Naive thymus-derived CD4-positive, alpha-beta T cell (primary cell): ENCODE measurements around the gene SERPINE1. TPM values are rescaled to one million over a fixed set of nuclear protein-coding genes. Genes with fewer than 3 reads are reported as not detected.
A peak's percentile ranks its signal among the peaks of the same experiment; 100 is the strongest.

Experiments
- ATAC-seq: fragments of 150-1000 bp; cut with Tn5 transposase; 2 replicates; pipeline ENCODE4 v1.10.0; 2021; ENCODE audit warnings: mild to moderate bottlenecking, moderate library complexity
- CTCF ChIA-PET: fragments of 350-600 bp; sonication (Branson Sonifier 250); formaldehyde crosslinking; loops from one replicate; lab custom pipeline; 2021; ENCODE audit warnings: antibody characterized with exemption; lab: Charles Lee
- POLR2A ChIA-PET: fragments of 350-600 bp; sonication (Branson Sonifier 250); formaldehyde crosslinking; loops from one replicate; lab custom pipeline; 2021; ENCODE audit warnings: antibody characterized with exemption, inconsistent platforms; lab: Charles Lee
- DNase-seq, 9 donors: peaks; one replicate each; pipeline versions ENCODE4 v3.0.0 to v3.0.0-alpha.2; 2020 to 2022; ENCODE audit warnings: mixed read lengths in 1 of 9
- H3K27ac ChIP-seq: one replicate; pipeline ENCODE4 v1.7.0; 2013; ENCODE audit warnings: mild to moderate bottlenecking, low read depth, low read length, moderate library complexity
- H3K27me3 ChIP-seq, 2 donors: one replicate each; pipeline ENCODE4 v1.7.0; 2013; ENCODE audit warnings: low read length in 2 of 2, mild to moderate bottlenecking in 2 of 2, moderate library complexity in 2 of 2; ENCODE audit not compliant: control insufficient read depth in 2 of 2, insufficient read depth in 2 of 2
- H3K36me3 ChIP-seq, 3 experiments: 1 replicate in 2 of 3; 2 replicates in 1 of 3; pipeline ENCODE4 v1.7.0; 2013; ENCODE audit warnings: low read length in 3 of 3, mild to moderate bottlenecking in 3 of 3, moderate library complexity in 1 of 3; ENCODE audit not compliant: insufficient read depth in 3 of 3, control insufficient read depth in 2 of 3
- H3K4me1 ChIP-seq, 2 donors: one replicate each; pipeline ENCODE4 v1.7.0; 2013; ENCODE audit warnings: low read length in 2 of 2, mild to moderate bottlenecking in 2 of 2, moderate library complexity in 1 of 2; ENCODE audit not compliant: control insufficient read depth in 2 of 2, insufficient read depth in 2 of 2
- H3K4me3 ChIP-seq: 2 replicates; pipeline ENCODE4 v1.7.0; 2013; ENCODE audit warnings: mild to moderate bottlenecking, low read length
- H3K9me3 ChIP-seq, 3 experiments: 1 replicate in 2 of 3; 2 replicates in 1 of 3; pipeline ENCODE4 v1.7.0; 2013; ENCODE audit warnings: low read length in 3 of 3; ENCODE audit not compliant: control insufficient read depth in 2 of 3
- H3K27ac Mint-ChIP-seq, 9 donors: one replicate each; pipeline ENCODE4 v1.8.0; 2020 to 2022; ENCODE audit warnings: mixed read lengths in 9 of 9, mild to moderate bottlenecking in 8 of 9, moderate library complexity in 5 of 9, inconsistent platforms in 2 of 9
- H3K27me3 Mint-ChIP-seq, 5 donors: one replicate each; pipeline ENCODE4 v1.8.0; 2021 to 2022; ENCODE audit warnings: mixed read lengths in 5 of 5, mild to moderate bottlenecking in 1 of 5
- H3K36me3 Mint-ChIP-seq, 5 donors: one replicate each; pipeline ENCODE4 v1.8.0; 2020 to 2022; ENCODE audit warnings: mixed read lengths in 5 of 5, mild to moderate bottlenecking in 3 of 5, inconsistent platforms in 1 of 5
- H3K4me1 Mint-ChIP-seq, 7 donors: one replicate each; pipeline ENCODE4 v1.8.0; 2020 to 2022; ENCODE audit warnings: mixed read lengths in 7 of 7, mild to moderate bottlenecking in 3 of 7, inconsistent platforms in 1 of 7
- H3K4me3 Mint-ChIP-seq, 10 donors: one replicate each; pipeline ENCODE4 v1.8.0; 2020 to 2022; ENCODE audit warnings: mild to moderate bottlenecking in 10 of 10, mixed read lengths in 10 of 10, moderate library complexity in 6 of 10, inconsistent platforms in 2 of 10
- H3K9me3 Mint-ChIP-seq, 11 donors: one replicate each; pipeline ENCODE4 v1.8.0; 2020 to 2022; ENCODE audit warnings: mixed read lengths in 11 of 11, mild to moderate bottlenecking in 4 of 11, inconsistent platforms in 1 of 11, moderate library complexity in 1 of 11
- intact Hi-C, 2 donors: fragments of 100-400 bp; cut with micrococcal nuclease; formaldehyde crosslinking; loops; one replicate each; pipeline ENCODE4 v1.15.1; 2023
- polyA plus RNA-seq, 2 donors: library from polyadenylated mRNA; unstranded; fragments of 300-500 nt; fragmentation: Illumina TruSeq; gene quantifications; one replicate each; pipeline ENCODE4 v1.2.3, GENCODE V29; 2021
- total RNA-seq, 6 experiments: library from RNA in 5 of 6; stranded (reverse) in 5 of 6; gene quantifications; 1 replicate in 5 of 6; 2 replicates in 1 of 6; pipeline ENCODE4 v1.2.3 and lab custom pipeline; 2021 to 2026

Gene SERPINE1
- total and polyA plus RNA-seq, 7 experiments from 2014 or later: 0.08 to 0.56 (median 0.36) TPM; not detected in 4

GRCh38 chr7:101140339-101140699 is 13.4 kb downstream of the SERPINE1 start:
- Histone ChIP-seq H3K4me1 (peaks cover 0 to 6% of the 10 kb centered on the region in 2 donors), H3K9me3 (no peaks in the 10 kb centered on the region), H3K27ac (no peak overlapping the region), H3K4me3 (no peak overlapping the region), H3K36me3 (no peaks in the 10 kb centered on the region), H3K27me3 (no peaks in the 10 kb centered on the region)
- ChIA-PET POLR2A (interaction anchor here (0.6 kb wide), 1 partner anchor 53 kb away, joined by 3 read pairs; no protein-coding TSS in a partner anchor), CTCF (interaction anchor here (0.9 to 4.8 kb wide), 3 partner anchors 18 to 141 kb away, joined by 3 to 68 read pairs (median 5); no protein-coding TSS in a partner anchor)
- Mint-ChIP-seq H3K36me3 (no peaks in the 10 kb centered on the region), H3K4me3 (no peak overlapping the region), H3K27me3 (peaks cover 17 to 42% (median 18%) of the 10 kb centered on the region in 5 donors), H3K9me3 (no peaks in the 10 kb centered on the region), H3K27ac (peak overlapping the region in 2 of 9 donors; percentile 68 to 70), H3K4me1 (peaks cover 4 to 33% (median 9%) of the 10 kb centered on the region in 7 donors)
- ATAC-seq (no peak), DNase-seq (no peak)
- intact Hi-C loops: no loop called here

GRCh38 chr7:101140746-101141382 is 14.0 kb downstream of the SERPINE1 start:
- no peaks in the 10 kb centered on the region for H3K36me3 ChIP-seq
- no peaks in the 10 kb centered on the region for H3K9me3 ChIP-seq
- no peak for ATAC-seq
- Mint-ChIP-seq H3K9me3 (no peaks in the 10 kb centered on the region), H3K4me3 (no peak overlapping the region), H3K4me1 (peaks cover 4 to 33% (median 9%) of the 10 kb centered on the region in 7 donors), H3K27me3 (peaks cover 15 to 40% (median 20%) of the 10 kb centered on the region in 5 donors), H3K27ac (peak overlapping the region in 1 of 9 donors; percentile 9), H3K36me3 (no peaks in the 10 kb centered on the region)
- H3K27me3 ChIP-seq: no peaks in the 10 kb centered on the region
- POLR2A ChIA-PET: interaction anchor here (0.6 kb wide), 1 partner anchor 52 kb away, joined by 3 read pairs; no protein-coding TSS in a partner anchor
- no peak for DNase-seq
- H3K27ac ChIP-seq: no peak overlapping the region
- intact Hi-C loops: no loop called here
- CTCF ChIA-PET: interaction anchor here (0.9 to 4.8 kb wide), 2 partner anchors 18 to 140 kb away, joined by 3 to 68 read pairs; no protein-coding TSS in a partner anchor
- no peak overlapping the region for H3K4me3 ChIP-seq
- peaks cover 0 to 6% of the 10 kb centered on the region in 2 donors for H3K4me1 ChIP-seq

GRCh38 chr7:101151908-101152651 is 25.2 kb downstream of the SERPINE1 start:
- Mint-ChIP-seq H3K36me3 (peaks cover 0 to 7% (median 0%) of the 10 kb centered on the region in 5 donors), H3K4me3 (no peak overlapping the region), H3K27me3 (peaks cover 12 to 36% (median 18%) of the 10 kb centered on the region in 5 donors), H3K9me3 (peaks cover 0 to 1% (median 0%) of the 10 kb centered on the region in 11 donors), H3K4me1 (peaks cover 10 to 21% (median 15%) of the 10 kb centered on the region in 7 donors), H3K27ac (no peak overlapping the region)
- H3K4me3 ChIP-seq: no peak overlapping the region
- H3K27ac ChIP-seq: no peak overlapping the region
- intact Hi-C loops: no loop called here
- ATAC-seq (no peak), DNase-seq (no peak)
- H3K4me1 ChIP-seq: peaks cover 10% of the 10 kb centered on the region in 2 donors
- peaks cover 0 to 3% (median 0%) of the 10 kb centered on the region in 3 experiments for H3K36me3 ChIP-seq
- no peaks in the 10 kb centered on the region for H3K27me3 ChIP-seq
- ChIA-PET CTCF (interaction anchor here (1.1 to 1.2 kb wide), 2 partner anchors 8 to 138 kb away, joined by 3 to 6 read pairs; no protein-coding TSS in a partner anchor), POLR2A (no interaction called here)
- no peaks in the 10 kb centered on the region for H3K9me3 ChIP-seq

GRCh38 chr7:101153969-101154692 is 27.2 kb downstream of the SERPINE1 start, which contains the start of gene AP1S1:
Gene AP1S1 (plus strand): TSS chr7:101154476. CDS start chr7:101154515, 39 bp downstream.
- ATAC-seq (peak; percentile 95), DNase-seq (peak; percentile 82 to 94 (median 90))
- H3K4me1 Mint-ChIP-seq: peaks cover 10 to 21% (median 13%) of the 10 kb centered on the region in 7 donors
- peaks cover 0 to 1% (median 0%) of the 10 kb centered on the region in 11 donors for H3K9me3 Mint-ChIP-seq
- Histone ChIP-seq H3K27ac (peak within 1 kb of the TSS; percentile 42), H3K36me3 (peaks cover 0 to 16% (median 0%) of the 10 kb centered on the region in 3 experiments), H3K27me3 (no peaks in the 10 kb centered on the region), H3K4me1 (peaks cover 10% of the 10 kb centered on the region in 2 donors), H3K4me3 (peak within 1 kb of the TSS; percentile 62), H3K9me3 (no peaks in the 10 kb centered on the region)
- intact Hi-C loops: loop anchor here (1.0 to 2.0 kb wide), 5 partner anchors 11 to 725 kb away; partner anchors contain the start of genes VGF (in 2 of the 2), ZNHIT1 (in 2 of the 2), MEPCE (in 1 of the 2) and ZCWPW1 (in 1 of the 2)
- peak within 1 kb of the TSS in 8 of 9 donors; percentile 29 to 95 (median 78) for H3K27ac Mint-ChIP-seq
- peaks cover 0 to 20% (median 6%) of the 10 kb centered on the region in 5 donors for H3K36me3 Mint-ChIP-seq
- peak within 1 kb of the TSS; percentile 70 to 91 (median 84) for H3K4me3 Mint-ChIP-seq
- CTCF ChIA-PET: interaction anchor here (0.5 to 0.6 kb wide), 2 partner anchors 33 to 137 kb away, joined by 3 to 4 read pairs; no protein-coding TSS in a partner anchor
- POLR2A ChIA-PET: no interaction called here
- H3K27me3 Mint-ChIP-seq: peaks cover 7 to 24% (median 8%) of the 10 kb centered on the region in 5 donors

GRCh38 chr7:101154693-101155102 is 27.8 kb downstream of the SERPINE1 start:
- ATAC-seq: peak; percentile 12
- Mint-ChIP-seq H3K4me1 (peaks cover 10 to 21% (median 13%) of the 10 kb centered on the region in 7 donors), H3K27me3 (peaks cover 2 to 19% (median 2%) of the 10 kb centered on the region in 5 donors), H3K9me3 (no peaks in the 10 kb centered on the region), H3K4me3 (peak overlapping the region in 9 of 10 donors; percentile 27 to 91 (median 84)), H3K36me3 (peaks cover 0 to 26% (median 6%) of the 10 kb centered on the region in 5 donors), H3K27ac (peak overlapping the region in 1 of 9 donors; percentile 72)
- Histone ChIP-seq H3K27me3 (no peaks in the 10 kb centered on the region), H3K27ac (peak overlapping the region; percentile 42), H3K4me1 (peaks cover 10% of the 10 kb centered on the region in 2 donors), H3K9me3 (no peaks in the 10 kb centered on the region), H3K36me3 (peaks cover 0 to 22% (median 0%) of the 10 kb centered on the region in 3 experiments), H3K4me3 (peak overlapping the region; percentile 62)
- POLR2A ChIA-PET: interaction anchor here (0.9 kb wide), 1 partner anchor 11 kb away, joined by 4 read pairs; the partner anchor contains the start of gene VGF
- intact Hi-C loops: loop anchor here (1.0 to 2.0 kb wide), 5 partner anchors 11 to 726 kb away; partner anchors contain the start of genes VGF (in 2 of the 2), ZNHIT1 (in 2 of the 2), MEPCE (in 1 of the 2) and ZCWPW1 (in 1 of the 2)
- CTCF ChIA-PET: interaction anchor here (1.1 kb wide), 1 partner anchor 11 kb away, joined by 6 read pairs; no protein-coding TSS in a partner anchor
- DNase-seq: no peak
